ENCODE measurements around the gene SLX4IP.

The SLX4IP gene

DNA sequence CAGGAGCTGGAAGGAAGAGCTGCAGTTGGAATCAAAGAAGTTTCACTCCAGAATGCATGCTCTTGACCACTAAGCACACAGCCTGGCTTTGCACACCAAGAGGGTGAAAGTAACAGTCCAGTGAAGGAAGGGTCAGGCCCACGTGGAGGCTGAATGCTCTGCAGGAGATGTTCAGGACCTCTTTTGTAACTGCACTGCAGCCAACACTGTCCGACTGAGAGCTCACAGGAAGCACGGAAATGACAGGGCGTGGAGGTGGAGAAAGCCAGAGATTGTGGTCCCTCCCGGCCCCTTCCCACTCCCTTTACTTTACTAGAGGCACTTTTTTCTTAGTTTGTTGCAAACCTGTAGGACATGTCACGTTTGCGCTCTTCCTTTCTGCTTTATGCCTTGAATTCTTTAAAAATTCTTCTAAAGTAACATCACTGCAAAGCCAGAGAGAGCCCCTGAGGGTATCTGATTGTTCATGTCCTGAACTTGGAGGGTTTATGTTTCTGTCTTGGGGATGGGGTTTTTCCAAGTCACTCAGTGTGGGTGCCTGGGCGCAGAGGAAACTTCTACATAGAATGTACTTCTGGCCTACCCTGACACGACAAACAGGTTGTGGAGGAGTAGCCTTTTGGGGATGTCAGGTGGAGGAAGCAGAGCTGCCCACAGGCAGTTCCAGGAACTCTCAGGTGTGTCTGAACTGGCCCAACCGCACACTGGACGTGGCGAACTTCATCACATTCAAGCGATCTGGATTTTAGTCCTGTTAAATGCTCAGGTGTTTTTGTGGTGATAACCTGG, 197.8 kb downstream of the SLX4IP start:
- TF ChIP-seq ZNF670 (tag by site-specific recombination; IDR thresholded peaks at IDR 0.05; ENCODE audit: low read depth) (no peak), HOXA7 (CRISPR knock-in tag; IDR thresholded peaks at IDR 0.05; ENCODE audit: borderline replicate concordance) (no peak), WT1 (tag by site-specific recombination; IDR thresholded peaks at IDR 0.05) (no peak), ZNF23 (tag by site-specific recombination; IDR thresholded peaks at IDR 0.05; ENCODE audit: borderline replicate concordance) (no peak), ZNF785 (tag by site-specific recombination; IDR thresholded peaks at IDR 0.05) (no peak), ZFP41 (tag by site-specific recombination; IDR thresholded peaks at IDR 0.05; ENCODE audit: borderline replicate concordance) (no peak), ZNF548 (tag by site-specific recombination; IDR thresholded peaks at IDR 0.05) (no peak), ZNF341 (tag by site-specific recombination; IDR thresholded peaks at IDR 0.05; ENCODE audit: low read depth) (no peak), ZNF423 (tag by site-specific recombination; IDR thresholded peaks at IDR 0.05) (no peak), SALL2 (tag by site-specific recombination; IDR thresholded peaks at IDR 0.05; ENCODE audit: borderline replicate concordance) (no peak), ZNF660 (tag by site-specific recombination; IDR thresholded peaks at IDR 0.05) (no peak), ZNF169 (tag by site-specific recombination; IDR thresholded peaks at IDR 0.05) (no peak), ZNF202 (tag by site-specific recombination; IDR thresholded peaks at IDR 0.05; ENCODE audit: borderline replicate concordance) (no peak), ZNF112 (tag by site-specific recombination; IDR thresholded peaks at IDR 0.05) (no peak), ZNF350 (tag by site-specific recombination; IDR thresholded peaks at IDR 0.05) (no peak)
- TF ChIP-seq, protein P1, sequence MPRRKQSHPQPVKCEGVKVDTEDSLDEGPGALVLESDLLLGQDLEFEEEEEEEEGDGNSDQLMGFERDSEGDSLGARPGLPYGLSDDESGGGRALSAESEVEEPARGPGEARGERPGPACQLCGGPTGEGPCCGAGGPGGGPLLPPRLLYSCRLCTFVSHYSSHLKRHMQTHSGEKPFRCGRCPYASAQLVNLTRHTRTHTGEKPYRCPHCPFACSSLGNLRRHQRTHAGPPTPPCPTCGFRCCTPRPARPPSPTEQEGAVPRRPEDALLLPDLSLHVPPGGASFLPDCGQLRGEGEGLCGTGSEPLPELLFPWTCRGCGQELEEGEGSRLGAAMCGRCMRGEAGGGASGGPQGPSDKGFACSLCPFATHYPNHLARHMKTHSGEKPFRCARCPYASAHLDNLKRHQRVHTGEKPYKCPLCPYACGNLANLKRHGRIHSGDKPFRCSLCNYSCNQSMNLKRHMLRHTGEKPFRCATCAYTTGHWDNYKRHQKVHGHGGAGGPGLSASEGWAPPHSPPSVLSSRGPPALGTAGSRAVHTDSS (tag by site-specific recombination; IDR thresholded peaks at IDR 0.05): no peak
- TF ChIP-seq, protein P2, sequence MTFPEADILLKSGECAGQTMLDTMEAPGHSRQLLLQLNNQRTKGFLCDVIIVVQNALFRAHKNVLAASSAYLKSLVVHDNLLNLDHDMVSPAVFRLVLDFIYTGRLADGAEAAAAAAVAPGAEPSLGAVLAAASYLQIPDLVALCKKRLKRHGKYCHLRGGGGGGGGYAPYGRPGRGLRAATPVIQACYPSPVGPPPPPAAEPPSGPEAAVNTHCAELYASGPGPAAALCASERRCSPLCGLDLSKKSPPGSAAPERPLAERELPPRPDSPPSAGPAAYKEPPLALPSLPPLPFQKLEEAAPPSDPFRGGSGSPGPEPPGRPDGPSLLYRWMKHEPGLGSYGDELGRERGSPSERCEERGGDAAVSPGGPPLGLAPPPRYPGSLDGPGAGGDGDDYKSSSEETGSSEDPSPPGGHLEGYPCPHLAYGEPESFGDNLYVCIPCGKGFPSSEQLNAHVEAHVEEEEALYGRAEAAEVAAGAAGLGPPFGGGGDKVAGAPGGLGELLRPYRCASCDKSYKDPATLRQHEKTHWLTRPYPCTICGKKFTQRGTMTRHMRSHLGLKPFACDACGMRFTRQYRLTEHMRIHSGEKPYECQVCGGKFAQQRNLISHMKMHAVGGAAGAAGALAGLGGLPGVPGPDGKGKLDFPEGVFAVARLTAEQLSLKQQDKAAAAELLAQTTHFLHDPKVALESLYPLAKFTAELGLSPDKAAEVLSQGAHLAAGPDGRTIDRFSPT (tag by site-specific recombination; IDR thresholded peaks at IDR 0.05): no peak
- TF ChIP-seq, protein P3, sequence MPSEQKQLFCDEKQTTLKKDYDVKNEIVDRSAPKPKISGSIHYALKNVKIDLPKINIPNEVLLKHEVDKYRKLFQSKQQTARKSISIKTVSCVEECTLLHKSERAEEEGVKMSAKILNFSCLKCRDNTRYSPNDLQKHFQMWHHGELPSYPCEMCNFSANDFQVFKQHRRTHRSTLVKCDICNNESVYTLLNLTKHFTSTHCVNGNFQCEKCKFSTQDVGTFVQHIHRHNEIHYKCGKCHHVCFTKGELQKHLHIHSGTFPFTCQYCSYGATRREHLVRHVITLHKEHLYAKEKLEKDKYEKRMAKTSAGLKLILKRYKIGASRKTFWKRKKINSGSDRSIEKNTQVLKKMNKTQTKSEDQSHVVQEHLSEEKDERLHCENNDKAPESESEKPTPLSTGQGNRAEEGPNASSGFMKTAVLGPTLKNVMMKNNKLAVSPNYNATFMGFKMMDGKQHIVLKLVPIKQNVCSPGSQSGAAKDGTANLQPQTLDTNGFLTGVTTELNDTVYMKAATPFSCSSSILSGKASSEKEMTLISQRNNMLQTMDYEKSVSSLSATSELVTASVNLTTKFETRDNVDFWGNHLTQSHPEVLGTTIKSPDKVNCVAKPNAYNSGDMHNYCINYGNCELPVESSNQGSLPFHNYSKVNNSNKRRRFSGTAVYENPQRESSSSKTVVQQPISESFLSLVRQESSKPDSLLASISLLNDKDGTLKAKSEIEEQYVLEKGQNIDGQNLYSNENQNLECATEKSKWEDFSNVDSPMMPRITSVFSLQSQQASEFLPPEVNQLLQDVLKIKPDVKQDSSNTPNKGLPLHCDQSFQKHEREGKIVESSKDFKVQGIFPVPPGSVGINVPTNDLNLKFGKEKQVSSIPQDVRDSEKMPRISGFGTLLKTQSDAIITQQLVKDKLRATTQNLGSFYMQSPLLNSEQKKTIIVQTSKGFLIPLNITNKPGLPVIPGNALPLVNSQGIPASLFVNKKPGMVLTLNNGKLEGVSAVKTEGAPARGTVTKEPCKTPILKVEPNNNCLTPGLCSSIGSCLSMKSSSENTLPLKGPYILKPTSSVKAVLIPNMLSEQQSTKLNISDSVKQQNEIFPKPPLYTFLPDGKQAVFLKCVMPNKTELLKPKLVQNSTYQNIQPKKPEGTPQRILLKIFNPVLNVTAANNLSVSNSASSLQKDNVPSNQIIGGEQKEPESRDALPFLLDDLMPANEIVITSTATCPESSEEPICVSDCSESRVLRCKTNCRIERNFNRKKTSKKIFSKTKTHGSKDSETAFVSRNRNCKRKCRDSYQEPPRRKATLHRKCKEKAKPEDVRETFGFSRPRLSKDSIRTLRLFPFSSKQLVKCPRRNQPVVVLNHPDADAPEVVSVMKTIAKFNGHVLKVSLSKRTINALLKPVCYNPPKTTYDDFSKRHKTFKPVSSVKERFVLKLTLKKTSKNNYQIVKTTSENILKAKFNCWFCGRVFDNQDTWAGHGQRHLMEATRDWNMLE (tag by site-specific recombination; conservative IDR thresholded peaks at IDR 0.05; ENCODE audit: low read depth): no peak
- ChIA-PET CTCF (interaction anchor here (0.6 kb wide), 1 partner anchor 185 kb away, joined by 3 read pairs; no protein-coding TSS in a partner anchor), POLR2A (no interaction called here)
- Histone ChIP-seq H3K9me3 (ENCODE audit: control insufficient read depth, insufficient read depth, low read depth, low read length) (no peaks in the 10 kb centered on the region), H3K27ac (ENCODE audit: extremely low read depth, low read depth, low read length) (no peak overlapping the region), H3K4me1 (ENCODE audit: control insufficient read depth, insufficient read depth, low read length) (no peaks in the 10 kb centered on the region; the same call in 1 of the 2 replicates), H3K36me3 (ENCODE audit: control insufficient read depth in 2 of 2, insufficient read depth in 1 of 2, low read length in 2 of 2) (peaks cover 5 to 13% of the 10 kb centered on the region in 2 experiments; a peak in 2 of 3 replicates), H3K4me3 (ENCODE audit: low read depth, low read length) (no peak overlapping the region)

All from HEK293 (cell line).